COLO668 (cell line): Measurements from ENCODE around the gene DCANP1.

Source experiments
- DNase-seq: peaks from one replicate; lab custom pipeline; 2025; ENCODE audit not compliant: unreplicated experiment; lab: John Stamatoyannopoulos, UW

The DCANP1 gene

GRCh38 chr5:135426102-135427082, 20.8 kb downstream of the DCANP1 start:
- DNase-seq: no peak

- no peak for DNase-seq
Measured at GRCh38 chr5:135425641-135426040, 21.5 kb downstream of the DCANP1 start.

GRCh38 chr5:135423846-135424168, 23.3 kb downstream of the DCANP1 start:
- DNase-seq: no peak

GRCh38 chr5:135423146-135423845, 23.9 kb downstream of the DCANP1 start:
- no peak for DNase-seq

GRCh38 chr5:135422419-135422818, 24.7 kb downstream of the DCANP1 start:
- no peak for DNase-seq

GRCh38 chr5:135417083-135417482, 30.1 kb downstream of the DCANP1 start:
- DNase-seq: no peak

- no peak for DNase-seq
Measured at GRCh38 chr5:135405082-135405481, 42.1 kb downstream of the DCANP1 start.

- no peak for DNase-seq
Measured at GRCh38 chr5:135402031-135402430, 45.1 kb downstream of the DCANP1 start.

- no peak for DNase-seq
Measured at GRCh38 chr5:135400866-135401265, 46.3 kb downstream of the DCANP1 start.

- no peak for DNase-seq
Measured at GRCh38 chr5:135399794-135400542, 47.2 kb downstream of the DCANP1 start.

GRCh38 chr5:135398855-135399793, 48.0 kb downstream of the DCANP1 start, which contains the start of gene MACROH2A1:
TSS of gene MACROH2A1 (minus strand) at chr5:135399231. CDS start at chr5:135389093, 10,138 bp downstream.
- DNase-seq: peak; percentile 91

GRCh38 chr5:135398160-135398854, 48.8 kb downstream of the DCANP1 start:
- peak; percentile 80 for DNase-seq

GRCh38 chr5:135397084-135397483, 50.1 kb downstream of the DCANP1 start:
- DNase-seq: no peak

- no peak for DNase-seq
Measured at GRCh38 chr5:135396459-135397055, 50.6 kb downstream of the DCANP1 start.

- DNase-seq: no peak
Measured at GRCh38 chr5:135395866-135396265, 51.3 kb downstream of the DCANP1 start.

- no peak for DNase-seq
Measured at GRCh38 chr5:135395451-135395850, 51.7 kb downstream of the DCANP1 start.
